Activated naive CD8-positive, alpha-beta T cell treated with anti-CD3 and anti-CD28 coated beads, Interleukin-2, amount 50 U/mL, for 16 hours (primary cell): ENCODE data around the gene ANKRD13D.
A peak's percentile ranks its signal among the peaks of the same experiment; 100 is the strongest.
"Not testable (repeated sequence)": the region's sequence is repeated elsewhere in the genome, so short reads cannot be mapped to it uniquely, and the experiment has no call there.

Experiments used
- DNase-seq: peaks from one replicate; pipeline ENCODE4 v3.0.0-alpha.2; 2020; ENCODE audit warnings: low read depth, low spot score

Gene ANKRD13D

DNA sequence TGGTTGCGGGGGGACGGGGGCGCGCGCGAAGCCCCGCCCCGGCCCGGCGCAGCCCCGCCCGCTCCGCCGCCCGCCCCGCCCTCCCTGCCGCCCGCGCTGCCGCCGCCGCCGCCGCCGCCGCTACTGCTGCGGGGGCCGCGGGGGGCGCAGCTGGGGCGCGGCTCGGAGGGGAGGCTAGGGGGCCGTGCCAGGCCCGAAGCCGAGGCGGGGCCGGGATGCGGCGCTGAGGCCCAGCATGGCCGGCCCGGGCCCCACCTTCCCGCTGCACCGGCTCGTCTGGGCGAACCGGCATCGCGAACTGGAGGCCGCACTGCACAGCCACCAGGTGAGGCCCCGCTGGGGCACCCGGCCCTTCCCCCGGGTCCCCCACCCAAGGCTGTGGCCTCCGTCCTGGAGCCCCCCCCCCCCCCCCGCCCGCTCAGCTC is at the start of gene ANKRD13D:
Gene ANKRD13D (plus strand): TSS at position 78 of the 425 bp plus-strand sequence. CDS start 158 bp downstream, at position 236.
- no peak for DNase-seq

DNA sequence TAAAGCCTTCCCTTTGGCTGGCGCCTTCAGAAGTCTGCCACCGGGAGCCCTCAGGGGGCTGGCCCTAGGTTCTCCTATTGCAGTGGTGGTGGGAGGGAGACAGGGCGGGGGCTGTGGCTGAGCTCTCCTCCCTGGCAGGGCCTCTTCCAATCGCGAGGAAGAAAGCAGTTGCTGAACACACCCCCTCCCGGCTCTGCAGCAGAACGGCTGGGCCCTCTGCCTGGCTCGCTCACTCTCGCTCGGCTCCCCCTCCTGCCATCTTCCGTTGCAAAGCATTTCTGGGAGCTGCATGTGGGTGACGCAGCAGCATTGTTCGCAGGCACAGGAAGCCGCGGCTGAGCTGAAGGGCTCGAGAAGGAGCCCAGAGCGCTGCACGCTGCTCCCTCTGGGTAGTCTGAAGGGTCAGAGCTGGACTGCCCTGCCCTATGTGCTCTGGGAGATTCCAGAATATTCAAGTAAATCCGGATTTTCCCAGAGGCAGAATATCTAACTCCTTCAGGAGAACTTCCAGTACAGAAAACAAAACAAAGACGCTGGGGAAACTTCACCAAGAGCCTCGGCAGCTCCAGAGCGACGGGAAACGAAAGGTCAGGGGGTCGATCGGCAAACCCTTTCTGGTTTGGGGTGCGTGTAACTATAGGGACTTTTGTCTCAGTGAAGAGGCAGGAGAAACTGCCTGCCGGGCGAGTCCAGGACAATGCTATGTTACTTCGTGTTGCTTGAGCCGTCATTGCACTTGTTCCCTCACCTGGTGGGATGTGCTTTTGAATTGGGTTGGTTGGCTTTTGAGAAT is 49.1 kb upstream of the ANKRD13D start:
- peak; percentile 90 for DNase-seq

DNA sequence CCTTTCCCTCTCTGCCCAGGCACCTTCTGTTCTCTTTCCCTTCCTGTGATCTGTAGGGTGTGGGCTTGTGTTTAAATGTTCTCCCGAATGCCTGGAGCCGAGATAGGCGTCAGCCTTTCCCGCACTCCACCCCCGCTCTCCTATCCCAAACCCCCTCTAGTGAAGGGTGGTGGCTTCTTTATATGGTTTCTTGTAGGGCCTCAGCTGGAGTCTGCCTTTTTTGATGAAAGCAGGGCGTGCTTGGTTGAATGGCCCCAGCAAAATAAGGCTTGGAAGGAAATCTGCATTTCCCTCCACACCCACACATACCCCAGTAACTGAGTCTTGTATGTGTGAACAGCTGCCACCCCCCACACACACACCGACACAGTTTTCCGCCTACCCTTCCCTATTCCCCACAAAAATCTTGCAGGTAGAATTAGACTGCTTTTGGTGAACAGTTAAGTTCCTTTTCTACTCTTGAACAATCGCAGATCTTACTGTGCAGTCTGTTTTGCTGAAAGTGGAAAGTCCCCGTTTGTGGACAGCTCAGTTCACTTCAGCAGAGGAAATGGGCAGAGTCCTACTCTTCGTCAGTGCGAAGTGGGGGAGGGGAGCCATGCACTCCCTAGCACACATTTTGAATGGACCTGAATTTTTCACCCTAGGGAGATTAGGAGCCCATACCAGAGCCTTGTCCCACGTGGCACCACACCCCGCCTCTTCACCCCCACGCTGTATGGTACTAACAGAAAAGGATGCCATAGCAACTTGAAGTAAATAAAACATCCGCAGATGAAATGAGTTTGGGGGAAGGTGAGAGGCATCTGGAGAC is 48.3 kb upstream of the ANKRD13D start:
- DNase-seq = peak; percentile 45

DNA sequence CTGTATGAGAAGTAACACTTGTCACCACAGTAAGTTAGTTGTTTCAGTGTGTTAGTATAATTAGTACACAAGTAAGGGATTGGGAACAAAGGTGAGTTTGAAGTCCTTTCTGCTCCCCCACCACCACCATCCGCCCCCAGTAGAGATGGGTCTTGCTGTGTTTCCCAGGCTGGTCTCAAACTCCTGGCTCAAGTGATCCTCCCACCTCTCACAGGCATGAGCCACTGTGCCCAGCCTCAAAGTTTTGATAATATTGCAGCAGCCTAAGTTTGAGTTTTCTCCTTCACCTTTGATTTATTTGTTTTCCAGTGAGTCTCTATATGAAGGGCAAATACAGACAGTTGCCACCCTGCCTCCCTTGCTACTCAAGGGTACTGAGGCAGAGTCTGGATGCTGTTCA is 46.6 kb upstream of the ANKRD13D start:
- DNase-seq = no peak

DNA sequence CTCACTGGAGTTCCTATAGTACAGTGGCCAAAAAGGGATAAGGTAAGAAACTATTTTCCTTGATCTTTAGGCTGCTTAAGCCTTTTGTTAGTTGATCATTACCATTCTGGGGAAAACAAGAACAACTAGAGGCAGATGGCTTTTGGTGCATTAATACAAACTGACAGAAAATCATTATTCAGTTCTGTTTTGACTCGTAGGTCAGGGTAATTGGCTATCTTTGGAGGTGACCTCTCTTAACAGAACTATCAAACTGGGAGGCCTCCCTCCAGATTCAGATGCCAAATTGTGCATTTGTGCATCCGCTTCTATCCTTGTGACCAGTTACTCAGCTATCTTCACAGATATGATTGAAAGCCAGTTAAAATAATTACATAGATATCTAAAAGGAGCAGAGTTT is 46.1 kb upstream of the ANKRD13D start:
- DNase-seq = no peak

DNA sequence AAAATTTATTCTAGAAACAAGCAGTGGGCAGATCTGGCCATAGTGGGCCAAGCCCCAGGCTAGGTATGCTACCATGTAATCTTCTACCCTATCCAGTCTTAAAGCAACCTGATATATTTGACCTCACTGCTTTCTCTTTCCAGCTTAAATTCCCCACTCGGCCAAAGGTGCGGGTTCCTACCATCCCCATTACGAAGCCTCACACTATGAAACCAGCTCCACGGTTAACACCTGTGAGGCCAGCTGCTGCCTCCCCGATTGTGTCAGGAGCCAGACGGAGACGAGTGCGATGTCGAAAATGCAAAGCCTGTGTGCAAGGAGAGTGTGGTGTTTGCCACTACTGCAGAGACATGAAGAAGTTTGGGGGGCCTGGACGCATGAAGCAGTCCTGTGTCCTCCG is 44.1 kb upstream of the ANKRD13D start:
- no peak for DNase-seq

DNA sequence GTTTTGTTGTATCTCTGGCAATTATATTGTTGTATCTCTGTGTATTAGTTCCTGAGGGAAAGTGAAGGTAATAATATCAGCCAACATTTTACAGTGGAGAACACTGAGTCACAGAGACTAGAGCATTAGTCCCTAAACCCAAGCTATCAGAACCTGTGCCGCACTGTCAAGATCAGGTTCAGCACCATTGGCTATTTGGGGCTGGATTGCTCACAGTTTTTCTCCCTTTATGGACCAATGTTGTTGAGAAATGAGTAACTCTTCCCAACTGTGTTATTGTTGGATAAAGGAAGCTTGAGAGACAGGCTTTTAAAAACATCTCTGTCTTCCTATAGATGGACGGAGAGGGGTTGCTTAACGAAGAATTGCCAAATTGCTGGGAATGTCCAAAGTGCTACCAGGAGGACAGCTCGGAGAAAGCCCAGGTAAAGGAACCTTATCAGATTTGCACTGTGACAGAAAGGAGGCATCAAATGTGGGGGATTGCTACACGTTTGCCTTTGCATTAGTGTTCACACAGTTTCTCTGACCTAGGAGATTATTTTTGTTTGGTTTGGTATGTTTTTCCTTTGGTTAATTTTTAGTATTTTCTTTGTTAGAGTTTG is 41.1 kb upstream of the ANKRD13D start:
- DNase-seq = no peak

DNA sequence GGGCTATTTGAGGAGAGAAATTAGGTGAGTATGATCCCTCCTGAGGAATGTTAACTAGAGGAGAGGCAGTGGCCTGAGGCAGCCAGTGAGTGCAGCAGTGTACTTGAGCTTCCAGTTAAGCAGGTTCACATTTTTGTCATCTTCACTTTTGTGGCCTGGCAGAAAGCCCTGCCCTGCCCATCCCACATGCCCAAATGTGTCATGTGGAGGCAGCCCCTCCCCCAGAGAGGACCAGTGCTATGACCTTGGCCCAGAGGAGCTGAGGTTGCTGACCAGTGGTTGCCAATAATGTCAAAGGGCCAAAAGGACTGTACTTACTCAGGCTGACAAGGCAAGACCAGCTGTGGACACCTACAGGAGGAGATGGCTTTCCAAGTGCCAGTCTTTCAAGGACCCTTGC is 40.5 kb upstream of the ANKRD13D start:
- DNase-seq = no peak

DNA sequence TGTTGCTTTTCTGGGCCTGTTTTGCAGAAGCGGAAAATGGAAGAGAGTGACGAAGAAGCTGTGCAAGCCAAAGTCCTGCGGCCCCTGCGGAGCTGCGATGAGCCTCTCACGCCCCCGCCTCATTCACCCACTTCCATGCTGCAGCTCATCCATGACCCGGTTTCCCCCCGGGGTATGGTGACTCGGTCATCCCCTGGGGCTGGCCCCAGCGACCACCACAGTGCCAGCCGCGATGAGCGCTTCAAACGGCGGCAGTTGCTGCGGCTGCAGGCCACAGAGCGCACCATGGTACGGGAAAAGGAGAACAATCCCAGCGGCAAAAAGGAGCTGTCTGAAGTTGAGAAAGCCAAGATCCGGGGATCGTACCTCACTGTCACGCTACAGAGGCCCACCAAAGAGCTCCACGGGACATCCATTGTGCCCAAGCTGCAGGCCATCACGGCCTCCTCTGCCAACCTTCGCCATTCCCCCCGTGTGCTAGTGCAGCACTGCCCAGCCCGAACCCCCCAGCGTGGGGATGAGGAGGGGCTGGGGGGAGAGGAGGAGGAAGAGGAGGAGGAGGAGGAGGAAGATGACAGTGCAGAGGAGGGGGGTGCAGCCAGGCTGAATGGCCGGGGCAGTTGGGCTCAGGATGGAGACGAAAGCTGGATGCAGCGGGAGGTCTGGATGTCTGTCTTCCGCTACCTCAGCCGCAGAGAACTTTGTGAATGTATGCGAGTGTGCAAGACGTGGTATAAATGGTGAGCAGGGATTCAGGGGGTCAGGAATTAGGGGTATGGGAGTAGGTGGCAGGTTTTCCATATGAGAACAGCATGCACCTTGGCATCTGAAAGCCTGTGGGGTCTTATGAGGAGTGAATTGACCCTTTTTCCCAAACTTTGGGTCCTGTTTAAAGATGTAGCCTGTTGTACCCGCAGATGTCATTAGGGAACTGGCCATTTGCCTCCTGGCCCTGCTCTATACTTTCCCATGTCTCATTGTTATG is 38.8 kb upstream of the ANKRD13D start:
- no peak for DNase-seq

DNA sequence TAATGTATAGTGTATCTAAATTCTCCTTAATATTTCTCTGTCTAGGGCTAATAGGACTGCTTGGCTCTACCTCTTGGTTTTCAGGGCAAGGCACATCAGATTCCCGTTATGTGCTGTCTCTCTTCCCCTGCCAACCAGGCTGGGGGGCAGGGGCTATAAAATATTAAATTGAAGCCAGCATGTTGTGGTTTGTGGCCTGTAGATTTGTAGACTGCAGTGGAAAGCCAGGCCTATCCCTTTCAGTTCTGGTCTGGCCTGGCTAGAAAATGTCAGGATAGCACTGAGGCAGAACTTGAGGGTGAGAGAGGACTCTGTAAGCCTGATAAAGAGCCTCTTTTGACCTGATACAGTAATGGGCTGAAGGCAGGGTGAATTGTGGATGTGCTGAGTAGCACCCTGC is 37.3 kb upstream of the ANKRD13D start:
- DNase-seq = no peak

DNA sequence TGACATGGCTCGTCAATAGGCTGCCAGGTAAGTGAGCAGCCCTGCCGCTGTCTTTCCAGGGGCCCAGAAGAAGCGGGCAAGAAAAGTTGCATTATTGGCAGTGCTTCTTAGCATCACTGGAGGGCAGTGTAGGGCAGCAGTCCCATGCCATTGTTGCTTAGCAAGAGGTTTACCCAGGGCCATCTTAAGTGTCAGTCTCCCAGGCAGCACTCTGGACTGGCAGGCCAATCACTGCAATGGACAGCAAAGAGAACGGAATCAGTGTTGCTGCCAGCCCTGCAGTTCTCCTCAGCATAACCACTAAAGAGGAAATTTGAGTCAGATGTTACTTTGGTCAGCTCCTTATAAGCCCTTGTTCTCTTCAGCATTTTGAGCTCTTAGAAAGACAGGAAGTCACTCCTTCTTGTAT is 36.3 kb upstream of the ANKRD13D start:
- DNase-seq = no peak

DNA sequence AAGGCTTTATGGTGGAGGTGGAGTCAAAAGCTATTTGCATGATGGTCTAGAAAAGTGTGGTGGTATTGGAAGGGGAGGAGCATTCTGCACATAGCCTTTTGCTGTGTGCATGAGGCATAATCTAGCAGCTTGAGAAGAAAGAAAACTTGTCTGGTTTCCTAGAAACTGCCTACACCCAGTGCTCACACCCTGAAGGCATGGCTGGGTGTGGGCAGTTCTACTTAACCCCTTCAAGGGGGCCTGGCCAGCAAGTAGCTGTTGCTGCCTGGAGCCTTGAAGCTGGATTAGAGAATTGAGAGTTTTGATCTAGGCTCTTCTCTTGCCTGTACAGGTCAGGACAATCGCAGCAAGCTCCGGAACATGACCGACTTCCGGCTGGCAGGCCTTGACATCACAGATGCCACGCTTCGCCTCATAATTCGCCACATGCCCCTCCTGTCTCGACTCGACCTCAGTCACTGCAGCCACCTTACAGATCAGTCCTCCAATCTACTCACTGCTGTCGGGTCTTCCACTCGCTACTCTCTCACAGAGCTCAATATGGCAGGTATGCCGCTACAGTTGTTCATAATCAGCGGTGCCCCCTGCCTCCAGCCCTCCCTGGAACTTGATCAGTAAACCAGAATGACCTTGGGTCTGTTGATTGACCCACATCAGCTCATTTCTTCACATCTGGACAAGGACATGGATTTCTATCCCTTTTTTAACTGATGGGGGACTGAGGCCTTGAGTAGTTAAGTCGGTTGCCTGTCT is 35.1 kb upstream of the ANKRD13D start:
- DNase-seq = no peak

DNA sequence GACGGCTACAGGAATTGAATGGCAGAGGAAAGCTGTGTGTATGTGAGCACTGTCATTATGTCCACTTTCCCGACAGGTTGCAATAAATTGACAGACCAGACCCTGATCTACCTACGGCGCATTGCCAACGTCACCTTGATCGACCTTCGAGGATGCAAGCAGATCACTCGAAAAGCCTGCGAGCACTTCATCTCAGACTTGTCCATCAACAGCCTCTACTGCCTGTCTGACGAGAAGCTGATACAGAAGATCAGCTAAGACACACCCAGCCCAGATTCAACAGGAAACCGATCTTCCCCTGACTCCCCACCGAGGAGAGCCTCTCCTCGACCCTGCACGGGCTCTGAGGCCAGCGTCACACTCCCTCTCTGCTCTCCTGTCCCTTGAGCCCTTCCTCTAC is 34.3 kb upstream of the ANKRD13D start:
- no peak for DNase-seq

DNA sequence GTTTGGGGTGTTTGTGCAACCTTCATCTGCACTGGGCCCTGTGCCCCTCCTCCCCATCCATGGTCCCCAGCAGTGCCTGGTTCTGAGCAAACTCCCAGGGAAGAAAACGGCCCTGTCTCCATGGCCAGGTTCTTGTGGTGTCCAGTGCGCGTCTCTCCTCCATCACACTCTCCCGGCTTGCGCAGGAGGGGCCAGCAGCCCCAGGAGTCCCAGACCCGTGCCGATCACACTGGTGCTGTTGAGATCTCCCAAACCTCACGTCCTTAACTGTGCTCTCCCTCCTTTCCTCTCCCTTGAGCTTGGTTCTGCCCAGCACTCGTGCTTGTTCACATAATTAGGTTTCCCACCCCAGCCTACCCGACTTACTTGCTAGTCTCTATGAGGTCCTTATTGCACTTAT is 33.8 kb upstream of the ANKRD13D start:
- DNase-seq = no peak

DNA sequence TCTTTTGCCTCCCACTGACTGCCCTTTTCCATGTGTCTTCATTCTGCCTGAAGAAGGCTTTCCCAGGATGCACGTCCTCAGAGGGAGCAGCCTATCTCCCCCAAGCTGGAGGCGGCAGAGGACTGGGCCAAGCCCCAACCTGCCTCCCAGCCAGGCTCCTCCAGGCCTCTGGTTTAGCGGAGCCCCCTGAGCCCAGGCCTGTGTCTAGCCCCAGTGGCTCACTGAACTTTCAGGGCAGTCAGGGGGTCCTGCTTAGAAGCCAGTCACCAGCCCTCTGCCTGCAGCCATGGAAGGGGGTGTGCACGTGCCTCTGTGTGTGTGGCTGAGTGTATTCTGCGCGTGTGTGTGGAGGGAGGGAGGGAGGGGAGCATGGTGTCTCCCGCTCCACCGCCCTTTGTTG is 33.2 kb upstream of the ANKRD13D start:
- no peak for DNase-seq

DNA sequence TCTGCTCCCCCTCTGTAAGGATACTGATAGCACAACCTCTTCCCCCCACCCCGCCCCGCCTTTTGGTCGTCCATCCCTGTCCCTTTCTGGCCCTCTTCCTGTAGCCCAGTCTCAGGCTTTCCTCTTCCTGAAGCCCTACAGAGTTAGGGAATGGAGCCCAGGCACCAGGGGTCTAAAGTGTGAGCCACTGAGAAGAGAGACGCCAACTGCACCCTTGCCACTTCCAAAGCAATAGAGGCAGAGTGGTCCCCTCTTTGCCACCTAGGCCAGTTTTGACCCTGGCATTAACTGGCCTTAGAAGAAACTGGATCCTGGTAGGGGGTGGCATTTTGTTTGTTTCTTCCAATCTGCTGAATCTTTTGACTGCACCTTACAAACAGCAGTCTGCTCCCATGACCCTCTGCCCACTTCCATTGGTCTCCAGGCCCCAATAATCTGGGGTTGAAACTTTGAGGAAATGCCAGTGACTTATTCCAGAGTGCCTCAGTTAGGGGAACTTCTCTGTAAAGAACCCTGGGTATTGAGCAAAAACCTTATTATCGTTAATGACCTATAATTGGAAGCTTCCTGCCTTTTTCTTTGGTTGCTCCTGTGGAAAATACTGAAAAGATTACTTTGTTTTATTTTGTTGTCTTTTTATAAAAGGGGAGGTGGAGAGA is 32.5 kb upstream of the ANKRD13D start:
- DNase-seq = no peak

DNA sequence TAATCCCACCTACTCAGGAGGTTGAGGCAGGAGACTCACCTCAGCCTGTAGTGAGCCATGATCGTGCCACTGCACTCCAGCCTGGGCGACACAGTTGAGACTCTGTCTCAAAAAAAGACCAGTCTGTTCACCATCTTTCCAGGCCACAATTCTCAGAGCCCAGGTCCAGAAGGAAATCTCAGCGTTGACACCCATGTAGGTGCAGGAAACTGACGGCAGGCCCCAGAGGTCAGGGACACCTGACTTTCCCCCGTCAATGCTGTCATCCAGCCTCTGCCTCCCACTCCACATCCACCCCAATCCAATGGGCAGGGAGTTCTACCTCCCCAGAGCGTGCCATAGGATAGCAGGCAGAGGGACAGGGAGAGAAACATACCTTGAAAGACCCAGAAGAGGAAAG is 28.7 kb upstream of the ANKRD13D start:
- DNase-seq = no peak

DNA sequence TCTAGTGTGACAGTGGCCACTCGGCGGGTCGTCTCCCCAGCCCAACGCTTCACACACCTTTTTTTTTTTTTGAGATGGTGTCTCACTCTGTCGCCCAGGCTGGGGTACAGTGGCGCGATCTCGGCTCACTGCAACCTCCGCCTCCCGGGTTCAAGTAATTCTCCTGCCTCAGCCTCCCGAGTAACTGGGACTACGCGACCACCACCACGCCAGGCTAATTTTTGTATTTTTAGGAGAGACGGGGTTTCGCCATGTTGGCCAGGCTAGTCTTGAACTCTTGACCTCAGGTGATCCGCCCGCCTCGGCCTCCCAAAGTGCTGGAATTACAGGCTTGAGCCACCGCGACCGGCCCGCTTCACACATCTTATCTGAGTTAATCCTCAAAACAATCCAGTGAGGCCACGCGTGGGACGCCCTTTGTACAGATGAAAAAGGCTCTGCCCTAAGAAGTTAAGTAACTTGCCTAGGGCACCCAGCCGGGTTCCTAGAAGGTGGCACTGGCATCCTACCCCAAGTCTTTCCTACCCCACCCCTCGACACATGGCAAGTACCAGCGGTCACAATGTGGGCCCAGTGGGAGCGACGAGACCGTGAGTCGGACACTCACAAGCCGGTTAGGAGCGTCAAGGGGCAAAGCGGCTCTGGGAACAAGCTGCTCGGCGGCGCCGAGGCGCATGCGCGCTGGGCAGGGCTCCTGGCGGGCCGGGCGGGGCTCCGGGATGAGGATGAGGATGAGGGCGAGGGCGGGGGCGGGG is 28.0 kb upstream of the ANKRD13D start:
- DNase-seq = not testable (repeated sequence)

DNA sequence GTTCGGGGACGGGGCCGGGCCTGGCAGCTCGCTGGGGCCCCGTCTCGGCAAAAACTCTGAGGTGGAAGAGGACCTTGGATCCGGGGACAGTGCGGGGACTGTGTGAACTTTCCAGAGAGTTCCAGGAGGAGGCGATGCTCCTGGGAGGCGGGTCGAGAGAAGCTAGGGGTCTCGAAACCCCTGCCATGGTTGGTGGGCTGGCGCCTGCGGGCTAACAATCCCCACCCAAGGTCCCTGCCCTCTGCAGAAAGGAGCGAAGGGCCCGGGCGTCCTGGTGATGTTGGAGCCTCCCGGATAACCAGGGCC is 27.5 kb upstream of the ANKRD13D start:
- DNase-seq = no peak
